HG03442 (cell line): ENCODE results near the gene XRN1.
"Not testable (repeated sequence)": the region's sequence is repeated elsewhere in the genome, so short reads cannot be mapped to it uniquely, and the experiment has no call there.

Source experiments
- ATAC-seq: cut with Tn5 transposase; IDR thresholded peaks from one replicate; pipeline ENCODE4 v1.9.1; 2021; ENCODE audit warnings: mild to moderate bottlenecking, moderate library complexity; ENCODE audit not compliant: unreplicated experiment

XRN1 gene

GRCh38 chr3:142436951-142437585 lies 10.8 kb downstream of the XRN1 start:
- no peak for ATAC-seq

GRCh38 chr3:142434503-142434902 lies 13.3 kb downstream of the XRN1 start:
- no peak for ATAC-seq

DNA sequence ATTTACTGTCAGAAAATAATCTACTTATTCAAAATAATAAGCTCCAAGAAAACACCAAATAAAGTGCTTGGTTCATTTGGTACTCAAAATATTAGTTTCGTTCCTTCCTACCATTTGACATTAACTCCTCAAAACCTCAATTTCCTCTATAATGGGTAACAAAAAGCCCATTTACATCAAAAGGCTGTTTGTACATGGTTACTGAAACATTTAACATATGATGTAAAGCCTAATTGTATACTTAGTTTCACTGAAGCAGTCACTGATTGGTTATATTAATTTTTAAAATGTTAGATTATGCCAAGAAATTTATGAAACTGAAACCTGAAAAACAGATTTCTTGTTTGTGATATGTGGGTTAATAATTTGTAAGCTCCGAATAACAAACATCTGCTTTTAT lies 14.7 kb downstream of the XRN1 start:
- ATAC-seq: no peak

- ATAC-seq: no peak
These were observed 18.3 kb downstream of the XRN1 start for GRCh38 chr3:142429582-142429981.

- no peak for ATAC-seq
These were observed 23.1 kb downstream of the XRN1 start for GRCh38 chr3:142424754-142425153.

GRCh38 chr3:142418926-142419592 lies 28.8 kb downstream of the XRN1 start:
- no peak for ATAC-seq

DNA sequence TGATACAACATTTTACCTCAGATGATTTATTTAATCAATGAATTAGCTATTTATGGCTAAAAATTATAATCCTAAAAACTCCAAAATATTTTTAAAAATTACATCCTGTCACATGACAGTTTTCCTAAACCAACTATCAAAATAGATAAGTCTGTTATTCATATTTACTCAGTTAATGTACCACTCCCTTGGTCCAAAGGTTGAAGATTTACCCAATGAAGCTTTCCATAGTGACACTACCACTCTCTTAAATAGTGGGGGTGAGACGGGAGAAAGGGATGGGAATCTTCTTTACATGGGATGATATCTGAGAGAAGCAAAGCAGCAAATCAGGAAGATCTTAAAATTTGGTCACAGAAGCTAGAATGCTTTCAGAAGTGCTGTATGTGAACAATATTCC lies 30.5 kb downstream of the XRN1 start:
- no peak for ATAC-seq

DNA sequence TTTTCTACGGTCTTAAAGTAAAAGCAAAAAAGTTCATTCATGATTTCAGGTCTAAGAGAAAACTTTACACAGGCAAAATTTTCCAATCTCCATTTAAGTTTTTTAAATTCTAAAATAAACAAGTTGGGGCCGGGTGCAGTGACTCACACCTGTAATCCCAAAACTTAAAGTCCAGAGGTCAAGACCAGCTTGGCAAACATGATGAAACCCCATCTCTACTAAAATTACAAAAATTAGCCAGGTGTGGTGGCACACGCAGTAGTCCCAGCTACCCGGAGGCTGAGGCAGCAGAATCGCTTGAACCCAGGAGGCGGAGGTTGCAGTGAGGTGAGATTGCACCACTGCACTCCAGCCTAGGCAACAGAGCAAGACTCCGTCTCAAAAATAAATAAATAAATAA lies 47.3 kb downstream of the XRN1 start:
- not testable (repeated sequence) for ATAC-seq

GRCh38 chr3:142394921-142395622 lies 52.8 kb downstream of the XRN1 start:
- no peak for ATAC-seq

DNA sequence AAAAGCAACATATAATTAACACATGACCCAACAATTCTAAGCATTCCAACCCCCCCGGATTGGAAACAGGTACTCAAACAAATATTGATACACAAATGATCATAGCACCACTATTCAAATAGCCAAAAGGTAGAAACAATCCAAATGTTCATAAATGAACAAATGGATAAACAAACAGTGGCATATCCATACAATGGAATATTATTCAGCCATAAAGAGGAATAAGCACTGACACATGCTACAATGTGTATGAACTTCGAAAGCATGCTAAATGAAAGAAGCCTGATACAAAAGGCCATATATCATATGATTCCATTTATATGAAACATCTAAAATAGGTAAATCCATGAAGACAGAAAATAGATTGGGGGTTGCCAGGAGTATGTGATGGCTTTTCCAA lies 62.8 kb downstream of the XRN1 start:
- ATAC-seq: no peak

DNA sequence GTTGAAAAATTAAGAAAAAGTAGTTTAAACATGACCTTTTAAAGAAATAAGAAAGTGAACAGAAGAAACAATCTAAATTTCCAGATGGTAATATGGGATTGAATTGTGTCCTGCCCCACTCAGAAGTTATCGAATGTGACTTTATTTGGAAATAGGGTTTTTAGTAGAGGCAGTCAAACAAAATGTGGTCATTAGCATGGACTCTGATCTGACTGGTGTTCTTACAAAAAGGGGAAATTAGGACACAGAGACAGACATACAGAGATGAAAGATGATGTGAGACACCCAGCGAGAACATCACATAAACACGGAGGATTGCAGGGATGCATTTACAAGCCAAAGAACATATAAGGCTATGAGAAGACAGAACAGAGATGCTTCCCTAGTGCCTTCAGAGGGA lies 73.2 kb downstream of the XRN1 start:
- no peak for ATAC-seq

GRCh38 chr3:142369576-142369975 lies 78.3 kb downstream of the XRN1 start:
- not testable (repeated sequence) for ATAC-seq

GRCh38 chr3:142366434-142366833 lies 81.4 kb downstream of the XRN1 start:
- ATAC-seq: no peak

DNA sequence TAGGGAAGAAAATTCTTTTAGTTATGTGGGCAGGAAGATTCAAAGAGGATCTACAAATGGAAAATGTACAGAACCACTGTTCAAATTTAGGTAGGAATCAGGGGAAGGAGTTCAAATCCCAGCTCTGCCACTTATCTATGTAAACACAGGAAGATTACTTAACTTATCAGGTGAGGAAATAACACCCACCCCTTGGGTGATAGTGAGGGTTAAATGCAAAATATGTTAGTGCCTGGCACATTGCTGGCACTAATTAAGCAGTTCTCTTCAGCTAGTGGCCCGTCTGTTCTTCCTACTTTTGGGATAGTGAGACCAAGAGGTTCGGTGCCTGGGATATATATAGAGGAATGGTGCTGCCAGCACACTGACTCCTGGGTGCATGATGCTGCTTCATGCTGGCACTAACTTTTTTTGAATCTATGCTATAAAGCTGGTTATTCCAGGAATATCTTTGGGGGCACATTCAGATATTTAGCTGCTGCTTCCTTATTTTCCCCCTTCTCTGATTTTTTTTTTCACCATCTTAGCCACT lies 83.8 kb downstream of the XRN1 start:
- ATAC-seq: no peak

DNA sequence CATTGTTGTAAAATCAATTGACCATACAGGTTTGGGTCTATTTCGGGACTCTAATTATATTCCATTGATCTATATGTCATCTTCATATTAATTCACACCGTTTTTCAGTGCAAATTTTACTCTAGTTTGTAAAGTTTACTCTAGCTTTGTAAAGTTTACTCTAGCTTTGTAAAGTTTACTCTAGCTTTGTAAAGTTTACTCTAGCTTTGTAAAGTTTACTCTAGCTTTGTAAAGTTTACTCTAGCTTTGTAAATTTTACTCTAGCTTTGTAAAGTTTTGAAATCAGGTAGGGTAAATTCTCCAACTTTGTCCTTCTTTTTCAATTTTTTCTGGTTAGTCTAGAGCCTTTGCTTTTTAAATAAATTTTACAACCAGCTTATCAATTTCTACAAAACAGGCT lies 84.4 kb downstream of the XRN1 start:
- ATAC-seq: not testable (repeated sequence)

DNA sequence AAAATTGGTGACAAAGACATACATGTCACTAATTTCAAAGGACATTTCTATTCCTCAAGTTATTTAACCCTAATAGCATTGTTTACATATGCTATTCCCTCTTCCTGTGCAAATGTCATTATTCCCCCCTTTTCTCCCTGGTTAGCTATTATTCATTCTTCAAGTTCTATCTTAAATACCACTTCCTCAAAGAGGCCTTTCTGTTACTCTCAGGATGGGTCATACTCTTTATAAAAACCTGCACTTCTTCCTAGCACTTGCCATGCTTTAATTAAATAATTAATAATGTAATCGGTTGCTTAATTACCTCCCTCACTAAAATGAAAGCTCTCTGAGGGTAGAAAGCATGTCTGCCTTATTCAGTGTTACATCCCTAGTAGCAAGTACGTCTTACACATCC lies 88.5 kb downstream of the XRN1 start:
- ATAC-seq: no peak

GRCh38 chr3:142356818-142357217 lies 91.0 kb downstream of the XRN1 start:
- ATAC-seq: no peak

DNA sequence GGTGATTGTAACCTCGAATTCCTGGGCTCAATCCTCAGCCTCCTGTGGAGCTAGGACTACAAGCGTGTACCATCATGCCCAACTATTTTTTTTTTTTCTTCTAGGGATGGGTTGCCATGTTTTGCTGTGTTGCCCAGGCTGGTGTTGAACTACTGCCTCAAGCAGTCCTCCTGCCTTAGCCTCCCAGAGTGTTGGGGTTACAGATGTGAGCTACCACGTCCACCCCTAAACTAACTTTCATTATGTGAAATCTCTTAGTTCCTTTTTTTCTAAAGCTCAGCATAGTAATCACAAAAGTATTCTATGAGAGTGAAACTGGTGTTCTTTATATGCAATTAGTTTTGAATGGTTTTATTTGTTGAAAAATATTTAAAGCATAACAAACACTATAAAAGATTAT lies 92.1 kb downstream of the XRN1 start:
- peak; percentile 67 for ATAC-seq

DNA sequence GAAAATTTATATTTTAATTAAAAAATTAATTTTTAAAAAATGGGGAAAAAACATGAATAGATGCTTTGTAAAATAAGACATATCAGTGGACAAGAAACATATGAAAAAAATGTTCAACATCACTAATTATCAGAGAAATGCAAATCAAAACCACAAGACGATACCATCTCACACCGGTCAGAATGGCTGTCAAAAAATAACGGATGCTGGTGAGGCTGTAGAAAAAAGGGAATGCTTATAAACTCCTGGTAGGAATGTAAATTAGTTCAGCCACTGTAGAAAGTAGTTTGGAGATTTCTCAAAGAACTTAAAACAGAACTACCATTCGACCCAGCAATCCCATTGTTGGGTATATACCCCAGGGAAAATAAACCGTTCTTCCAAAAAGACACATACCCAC lies 93.8 kb downstream of the XRN1 start:
- no peak for ATAC-seq

DNA sequence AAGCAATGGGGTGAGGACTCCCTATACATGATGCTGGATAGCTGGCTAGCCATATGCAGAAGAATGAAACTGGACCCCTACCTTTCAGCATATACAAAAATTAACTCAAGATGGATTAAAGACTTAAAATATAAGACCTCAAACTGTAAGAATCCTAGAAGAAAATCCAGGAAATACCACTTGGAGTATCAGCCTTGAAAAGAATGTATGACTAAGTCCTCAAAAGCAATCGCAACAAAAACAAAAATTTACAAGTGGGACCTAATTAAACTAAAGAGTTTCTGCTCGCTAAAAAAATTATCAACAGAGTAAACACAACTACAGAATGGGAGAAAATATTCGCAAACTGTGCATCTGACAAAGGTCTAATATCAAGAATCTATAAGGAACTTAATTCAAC lies 94.3 kb downstream of the XRN1 start:
- ATAC-seq: no peak

DNA sequence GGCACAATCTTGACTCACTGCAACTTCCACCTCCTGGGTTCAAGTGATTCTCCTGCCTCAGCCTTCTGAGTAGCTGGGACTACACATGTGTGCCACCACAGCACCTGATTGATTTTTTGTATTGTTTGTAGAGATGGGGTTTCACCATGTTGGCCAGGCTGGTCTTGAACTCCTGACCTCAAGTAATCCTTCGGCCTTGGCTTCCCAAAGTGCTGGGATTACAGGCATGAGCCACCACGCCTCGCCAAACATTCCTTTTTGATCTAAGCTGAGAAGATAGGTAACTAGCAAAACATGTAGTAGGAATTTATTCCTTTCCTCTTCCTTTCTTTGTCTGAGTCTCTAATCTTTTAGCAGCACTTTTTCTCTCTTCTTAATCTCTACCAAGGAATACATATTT lies 95.1 kb downstream of the XRN1 start:
- ATAC-seq: not testable (repeated sequence)

- no peak for ATAC-seq
These were observed 99.4 kb downstream of the XRN1 start for GRCh38 chr3:142348460-142348859.
